Measurements from ENCODE around the gene PINK1. TPM values are rescaled to one million over a fixed set of nuclear protein-coding genes. Genes with fewer than 3 reads are reported as not detected.

Gene PINK1
- total and polyA plus RNA-seq, 8 donors, result 28.6 to 56.3 (median 35.3) TPM

DNA sequence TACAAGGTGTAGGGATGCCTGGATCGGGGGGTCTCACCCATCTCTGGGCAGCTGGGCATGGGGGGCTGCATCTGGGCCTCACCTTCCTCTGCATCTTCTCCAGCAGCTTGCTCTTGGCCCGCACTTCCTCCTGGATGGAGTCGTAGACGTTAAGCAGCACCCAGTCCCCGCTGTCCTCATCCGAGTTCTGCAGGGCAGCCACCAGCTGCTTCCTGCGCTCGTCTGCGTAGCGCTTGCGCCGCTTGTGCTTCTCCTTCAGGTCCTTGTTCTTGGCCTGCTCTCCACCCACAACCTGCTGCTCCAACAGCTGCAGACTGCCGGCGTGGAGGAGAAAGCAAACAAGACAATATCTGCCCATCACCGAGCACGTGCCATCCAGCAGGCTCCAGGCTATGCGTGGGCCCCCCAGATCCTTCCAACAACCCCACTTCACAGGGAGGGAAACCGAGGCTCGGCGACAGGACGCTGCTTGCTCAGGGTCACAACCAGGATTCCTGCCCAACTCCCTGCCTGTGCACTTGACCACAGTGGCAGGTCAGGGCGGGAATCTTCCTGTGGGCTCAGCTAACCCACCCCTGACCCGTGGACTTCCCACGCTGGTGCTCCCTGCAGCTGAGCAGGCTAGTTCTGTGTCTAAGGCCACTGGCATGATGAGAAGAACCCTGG is 49.4 kb downstream of the PINK1 start:
- ATAC-seq (no peak), DNase-seq (no peak)
- Histone ChIP-seq H3K27ac (no peak overlapping the region), H3K9me3 (no peaks in the 10 kb centered on the region), H3K4me3 (no peak overlapping the region), H3K27me3 (no peaks in the 10 kb centered on the region), H3K36me3 (no peaks in the 10 kb centered on the region), H3K4me1 (peaks cover 0 to 6% of the 10 kb centered on the region in 2 donors)
- intact Hi-C loops (cut with DNase I), result no loop called here
- TF ChIP-seq, protein P1, sequence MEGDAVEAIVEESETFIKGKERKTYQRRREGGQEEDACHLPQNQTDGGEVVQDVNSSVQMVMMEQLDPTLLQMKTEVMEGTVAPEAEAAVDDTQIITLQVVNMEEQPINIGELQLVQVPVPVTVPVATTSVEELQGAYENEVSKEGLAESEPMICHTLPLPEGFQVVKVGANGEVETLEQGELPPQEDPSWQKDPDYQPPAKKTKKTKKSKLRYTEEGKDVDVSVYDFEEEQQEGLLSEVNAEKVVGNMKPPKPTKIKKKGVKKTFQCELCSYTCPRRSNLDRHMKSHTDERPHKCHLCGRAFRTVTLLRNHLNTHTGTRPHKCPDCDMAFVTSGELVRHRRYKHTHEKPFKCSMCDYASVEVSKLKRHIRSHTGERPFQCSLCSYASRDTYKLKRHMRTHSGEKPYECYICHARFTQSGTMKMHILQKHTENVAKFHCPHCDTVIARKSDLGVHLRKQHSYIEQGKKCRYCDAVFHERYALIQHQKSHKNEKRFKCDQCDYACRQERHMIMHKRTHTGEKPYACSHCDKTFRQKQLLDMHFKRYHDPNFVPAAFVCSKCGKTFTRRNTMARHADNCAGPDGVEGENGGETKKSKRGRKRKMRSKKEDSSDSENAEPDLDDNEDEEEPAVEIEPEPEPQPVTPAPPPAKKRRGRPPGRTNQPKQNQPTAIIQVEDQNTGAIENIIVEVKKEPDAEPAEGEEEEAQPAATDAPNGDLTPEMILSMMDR (IDR thresholded peaks at IDR 0.05), result no peak

DNA sequence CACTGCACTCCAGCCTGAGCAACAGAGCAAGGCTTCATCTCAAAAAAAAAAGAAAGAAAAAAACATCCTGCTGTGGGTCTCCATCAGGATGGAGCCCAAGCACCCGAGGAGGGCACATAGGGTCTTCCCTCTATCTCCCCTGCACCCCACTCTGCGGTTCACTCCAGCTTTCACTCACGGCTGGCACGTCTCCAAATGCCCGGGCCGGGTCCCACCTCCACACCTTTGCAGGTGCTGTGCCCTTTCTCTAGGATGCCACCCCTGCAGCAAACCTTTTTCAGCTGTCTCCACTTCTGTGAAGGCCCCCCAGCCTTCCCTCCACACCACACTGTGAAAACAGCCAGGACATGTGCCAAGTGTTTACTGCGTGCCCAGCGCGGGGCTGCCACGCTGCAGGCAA is 50.4 kb downstream of the PINK1 start:
- Histone ChIP-seq H3K27ac (peak overlapping the region in 1 of 2 donors; percentile 80), H3K4me1 (peaks cover 0 to 6% of the 10 kb centered on the region in 2 donors), H3K36me3 (no peaks in the 10 kb centered on the region), H3K27me3 (no peaks in the 10 kb centered on the region), H3K9me3 (no peaks in the 10 kb centered on the region), H3K4me3 (peak overlapping the region in 1 of 2 donors; percentile 39)
- no peak for ATAC-seq
- intact Hi-C loops (cut with DNase I), result no loop called here
- TF ChIP-seq, protein P1 (IDR thresholded peaks at IDR 0.05), result no peak
- DNase-seq, result no peak

DNA sequence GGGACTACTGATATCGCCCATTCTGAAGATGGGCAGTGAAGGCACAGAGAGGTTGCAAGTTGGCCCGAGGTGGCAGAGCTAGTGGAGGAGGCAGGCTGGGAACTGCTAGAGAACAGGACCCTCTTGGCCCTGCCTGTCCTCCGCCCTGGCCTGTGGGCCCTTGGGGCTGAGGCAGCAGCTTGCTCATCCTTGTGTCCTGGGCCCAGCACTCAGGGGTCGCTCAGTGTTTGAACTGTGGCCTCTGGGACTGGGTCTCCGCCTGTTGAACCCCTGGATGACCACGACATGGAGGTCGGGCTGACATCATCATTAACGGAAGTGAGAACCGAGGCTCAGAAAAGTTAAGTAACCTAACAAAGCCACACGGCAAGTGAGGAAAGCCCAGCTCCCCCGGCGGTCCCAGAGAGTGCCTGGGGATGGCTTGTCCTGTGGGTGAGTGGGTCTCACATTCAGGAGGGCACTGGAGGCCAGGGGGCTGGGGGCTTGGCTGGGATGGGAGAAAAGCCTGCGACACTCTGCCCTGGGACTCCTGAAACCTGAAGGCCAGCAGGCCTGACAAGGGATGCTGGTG is 50.9 kb downstream of the PINK1 start:
- DNase-seq (no peak), ATAC-seq (no peak)
- H3K9me3 ChIP-seq, result no peaks in the 10 kb centered on the region
- H3K36me3 ChIP-seq, result no peaks in the 10 kb centered on the region
- peaks cover 0 to 6% of the 10 kb centered on the region in 2 donors for H3K4me1 ChIP-seq
- peak overlapping the region in 1 of 2 donors; percentile 39 for H3K4me3 ChIP-seq
- TF ChIP-seq, protein P1 (IDR thresholded peaks at IDR 0.05), result no peak
- peak overlapping the region; percentile 75 to 80 for H3K27ac ChIP-seq
- H3K27me3 ChIP-seq, result no peaks in the 10 kb centered on the region
- intact Hi-C loops (cut with DNase I), result no loop called here

DNA sequence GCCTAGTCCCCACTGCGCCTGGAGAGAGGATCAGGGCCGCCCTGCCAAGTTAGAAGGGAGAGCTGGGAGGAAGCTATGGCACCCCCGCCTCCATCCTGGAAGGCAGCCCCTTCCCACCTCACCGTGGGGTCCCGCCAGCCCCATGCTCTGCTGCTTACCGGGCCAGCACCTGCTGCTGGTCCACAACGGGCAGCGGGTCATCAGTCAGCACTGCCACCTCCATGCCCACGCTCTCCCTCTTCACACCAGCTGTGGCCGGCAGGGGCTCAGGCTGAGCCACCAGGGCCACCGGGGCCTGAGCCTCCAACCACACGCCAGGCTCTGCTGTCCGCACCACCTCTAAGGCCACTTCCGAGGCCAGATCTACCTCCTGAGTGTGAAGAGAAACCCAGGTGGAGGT is 51.4 kb downstream of the PINK1 start:
- TF ChIP-seq, protein P1 (IDR thresholded peaks at IDR 0.05), result no peak
- no peaks in the 10 kb centered on the region for H3K27me3 ChIP-seq
- H3K36me3 ChIP-seq, result no peaks in the 10 kb centered on the region
- H3K4me1 ChIP-seq, result peaks cover 0 to 6% of the 10 kb centered on the region in 2 donors
- no peak for DNase-seq
- peak overlapping the region in 1 of 2 donors; percentile 39 for H3K4me3 ChIP-seq
- H3K27ac ChIP-seq, result peak overlapping the region; percentile 75 to 80
- no peaks in the 10 kb centered on the region for H3K9me3 ChIP-seq
- intact Hi-C loops (cut with DNase I), result no loop called here
- no peak for ATAC-seq

DNA sequence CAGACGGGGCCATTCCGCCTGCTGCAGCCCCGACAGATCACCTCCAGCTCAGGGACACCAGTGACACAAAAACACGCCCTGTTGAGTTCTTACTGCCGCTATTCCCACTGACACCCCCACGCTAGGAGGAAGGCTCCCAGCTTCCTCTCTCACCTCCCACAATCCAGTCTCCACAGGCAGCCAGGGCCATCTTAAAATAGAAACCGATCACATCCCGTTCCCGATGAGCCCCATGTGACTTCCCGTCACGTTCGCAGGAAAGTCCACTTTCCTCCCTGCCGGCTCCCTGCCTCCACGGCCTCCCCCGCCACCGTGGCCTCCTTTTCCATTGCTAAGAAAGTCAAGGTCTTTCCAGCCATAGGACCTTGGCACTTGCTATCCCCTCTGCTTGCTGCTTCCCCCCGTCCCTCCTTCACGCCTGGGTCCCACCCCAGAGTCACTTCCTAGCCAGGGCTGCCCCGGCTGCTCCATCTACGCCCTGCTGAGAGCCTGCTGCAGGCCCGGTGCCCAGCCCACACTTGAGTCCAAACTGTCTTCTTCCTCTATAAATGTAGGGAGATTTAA is 51.9 kb downstream of the PINK1 start:
- ATAC-seq (peak; percentile 31), DNase-seq (peak in 1 of 4 donors; percentile 40)
- Histone ChIP-seq H3K4me1 (peaks cover 0 to 6% of the 10 kb centered on the region in 2 donors), H3K27me3 (no peaks in the 10 kb centered on the region), H3K27ac (peak overlapping the region; percentile 75 to 80), H3K9me3 (no peaks in the 10 kb centered on the region), H3K36me3 (no peaks in the 10 kb centered on the region), H3K4me3 (peak overlapping the region in 1 of 2 donors; percentile 39)
- TF ChIP-seq, protein P1 (IDR thresholded peaks at IDR 0.05), result no peak
- intact Hi-C loops (cut with DNase I), result no loop called here

All from left lung (tissue), 10 donors.